BLaER1 (cell line): ENCODE results near the gene ZDHHC1.

Source experiments
- H3K27ac ChIP-seq: shearing (Covaris generic); formaldehyde crosslinking; 2 replicates; pipeline ENCODE4 v1.8.1; 2022
- H3K27me3 ChIP-seq: shearing (Covaris generic); formaldehyde crosslinking; 2 replicates; pipeline ENCODE4 v1.8.1; 2022
- H3K36me3 ChIP-seq: shearing (Covaris generic); formaldehyde crosslinking; 2 replicates; pipeline ENCODE4 v1.8.1; 2022
- H3K4me1 ChIP-seq: shearing (Covaris generic); formaldehyde crosslinking; 2 replicates; pipeline ENCODE4 v1.8.1; 2022
- H3K4me2 ChIP-seq: shearing (Covaris generic); formaldehyde crosslinking; 2 replicates; pipeline ENCODE4 v1.8.1; 2022
- H3K4me3 ChIP-seq: shearing (Covaris generic); formaldehyde crosslinking; 2 replicates; pipeline ENCODE4 v1.8.1; 2022
- H3K9ac ChIP-seq: shearing (Covaris generic); formaldehyde crosslinking; 2 replicates; pipeline ENCODE4 v1.8.1; 2022
- H3K9me3 ChIP-seq: shearing (Covaris generic); formaldehyde crosslinking; 2 replicates; pipeline ENCODE4 v1.8.1; 2022
- H4K20me1 ChIP-seq: shearing (Covaris generic); formaldehyde crosslinking; 2 replicates; pipeline ENCODE4 v1.8.1; 2022
- Cebpa-rat ChIP-seq: shearing (Covaris generic); IDR thresholded peaks from 2 replicates; pipeline ENCODE4 v1.8.1; 2022

ZDHHC1 gene

GRCh38 chr16:67442581-67443255 is 26.4 kb upstream of the ZDHHC1 start:
- Histone ChIP-seq H3K27me3 (no peaks in the 10 kb centered on the region), H3K4me2 (no peak overlapping the region), H3K27ac (no peak overlapping the region), H3K4me3 (no peak overlapping the region), H3K36me3 (peaks cover 97% of the 10 kb centered on the region), H3K4me1 (peaks cover 17% of the 10 kb centered on the region), H3K9ac (no peak overlapping the region), H3K9me3 (no peaks in the 10 kb centered on the region), H4K20me1 (peaks cover 94% of the 10 kb centered on the region)
- TF ChIP-seq Cebpa-rat: no peak

DNA sequence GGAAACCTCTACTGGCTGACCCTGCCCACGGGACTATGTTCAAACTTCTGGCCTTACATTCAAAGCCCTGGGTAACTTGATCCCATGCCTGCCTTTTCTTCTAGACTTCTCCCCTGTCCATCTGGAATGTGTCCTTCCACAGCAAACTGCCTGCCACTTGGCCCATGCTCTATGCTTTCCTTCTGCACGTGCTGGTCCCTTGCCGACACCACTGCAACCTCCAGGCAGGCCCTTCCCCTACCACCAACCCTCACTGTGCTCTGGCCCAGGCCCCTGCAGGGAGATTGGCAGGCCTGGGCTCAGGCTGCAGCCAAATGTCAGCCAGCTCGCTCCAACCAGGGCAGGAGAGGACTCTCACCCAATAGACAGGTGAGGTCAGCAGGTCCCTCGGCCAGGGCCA is 25.6 kb upstream of the ZDHHC1 start:
- Histone ChIP-seq H3K4me3 (no peak overlapping the region), H4K20me1 (peaks cover 94% of the 10 kb centered on the region), H3K36me3 (peaks cover 97% of the 10 kb centered on the region), H3K4me2 (no peak overlapping the region), H3K9me3 (no peaks in the 10 kb centered on the region), H3K27me3 (no peaks in the 10 kb centered on the region), H3K9ac (no peak overlapping the region), H3K27ac (no peak overlapping the region), H3K4me1 (peaks cover 17% of the 10 kb centered on the region)
- TF ChIP-seq Cebpa-rat: no peak

DNA sequence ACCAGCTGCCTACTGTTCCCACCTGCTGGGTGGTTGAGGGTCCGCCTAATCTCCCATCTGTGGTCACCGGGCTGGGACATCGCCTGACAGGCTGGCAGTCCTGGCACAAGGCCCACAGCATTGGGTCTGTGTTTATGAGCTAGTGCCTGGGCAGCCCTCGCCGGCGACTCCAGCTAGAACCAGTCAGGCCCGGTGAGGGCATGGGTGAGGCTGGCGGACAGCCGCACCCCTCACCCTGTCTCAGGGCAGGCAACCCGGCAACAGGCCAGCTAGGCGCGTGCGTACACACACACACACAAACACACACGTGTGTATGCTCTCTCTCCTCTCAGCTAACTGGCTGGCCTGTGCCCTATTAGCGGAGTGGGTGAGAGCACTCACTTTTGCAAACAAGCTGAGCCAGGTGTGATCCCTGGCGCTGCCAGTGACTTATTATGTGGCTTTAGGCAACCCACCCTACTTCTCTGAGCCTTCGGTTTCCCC is 25.0 kb upstream of the ZDHHC1 start:
- no peaks in the 10 kb centered on the region for H3K9me3 ChIP-seq
- peak overlapping the region; percentile 48 for H3K4me2 ChIP-seq
- no peak for TF ChIP-seq Cebpa-rat
- H4K20me1 ChIP-seq: peaks cover 88% of the 10 kb centered on the region
- no peak overlapping the region for H3K9ac ChIP-seq
- H3K36me3 ChIP-seq: peaks cover 97% of the 10 kb centered on the region
- no peak overlapping the region for H3K27ac ChIP-seq
- no peaks in the 10 kb centered on the region for H3K27me3 ChIP-seq
- H3K4me3 ChIP-seq: no peak overlapping the region
- peaks cover 17% of the 10 kb centered on the region for H3K4me1 ChIP-seq

DNA sequence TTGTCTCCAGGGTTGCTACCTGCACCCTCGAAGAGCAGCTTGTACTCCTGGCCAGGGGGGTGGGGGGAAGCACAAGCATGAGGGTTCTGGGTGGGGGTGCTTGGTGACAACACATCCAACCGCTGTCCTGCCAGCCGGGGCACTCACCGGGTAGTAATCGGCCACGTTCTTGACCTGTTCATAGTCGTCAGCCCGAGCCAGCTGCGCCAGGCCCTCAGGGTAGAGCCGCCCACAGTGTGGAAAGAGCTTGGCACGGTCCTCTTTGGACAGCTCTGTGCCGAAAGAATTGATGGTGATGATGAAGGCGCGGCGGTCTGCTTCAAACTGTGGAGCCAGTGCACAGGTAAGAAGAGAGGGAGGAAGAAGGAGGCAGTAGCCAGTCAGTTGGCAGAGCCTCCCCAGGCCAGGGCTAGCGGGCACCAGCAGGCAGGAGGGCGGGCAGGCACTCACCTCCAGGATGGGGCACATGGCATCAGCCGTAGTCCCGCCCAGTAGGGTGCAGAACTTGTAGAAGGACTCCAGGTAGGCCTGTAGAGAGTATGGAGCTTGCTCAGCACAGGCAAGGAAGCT is 22.6 kb upstream of the ZDHHC1 start:
- no peaks in the 10 kb centered on the region for H3K9me3 ChIP-seq

GRCh38 chr16:67438098-67438791 is 22.0 kb upstream of the ZDHHC1 start:
- Histone ChIP-seq H3K9ac (no peak overlapping the region), H3K4me2 (no peak overlapping the region), H3K27ac (no peak overlapping the region), H3K4me1 (peaks cover 35% of the 10 kb centered on the region), H3K27me3 (peaks cover 4% of the 10 kb centered on the region), H3K4me3 (no peak overlapping the region), H3K9me3 (no peaks in the 10 kb centered on the region), H3K36me3 (peaks cover 68% of the 10 kb centered on the region), H4K20me1 (peaks cover 67% of the 10 kb centered on the region)
- no peak for TF ChIP-seq Cebpa-rat

More for the DNA sequence above, 22.6 kb upstream of the ZDHHC1 start:
- no peak for TF ChIP-seq Cebpa-rat
- peaks cover 74% of the 10 kb centered on the region for H3K36me3 ChIP-seq
- no peaks in the 10 kb centered on the region for H3K27me3 ChIP-seq
- no peak overlapping the region for H3K9ac ChIP-seq
- peaks cover 35% of the 10 kb centered on the region for H3K4me1 ChIP-seq
- peaks cover 73% of the 10 kb centered on the region for H4K20me1 ChIP-seq
- H3K4me2 ChIP-seq: no peak overlapping the region
- H3K27ac ChIP-seq: no peak overlapping the region
- no peak overlapping the region for H3K4me3 ChIP-seq

DNA sequence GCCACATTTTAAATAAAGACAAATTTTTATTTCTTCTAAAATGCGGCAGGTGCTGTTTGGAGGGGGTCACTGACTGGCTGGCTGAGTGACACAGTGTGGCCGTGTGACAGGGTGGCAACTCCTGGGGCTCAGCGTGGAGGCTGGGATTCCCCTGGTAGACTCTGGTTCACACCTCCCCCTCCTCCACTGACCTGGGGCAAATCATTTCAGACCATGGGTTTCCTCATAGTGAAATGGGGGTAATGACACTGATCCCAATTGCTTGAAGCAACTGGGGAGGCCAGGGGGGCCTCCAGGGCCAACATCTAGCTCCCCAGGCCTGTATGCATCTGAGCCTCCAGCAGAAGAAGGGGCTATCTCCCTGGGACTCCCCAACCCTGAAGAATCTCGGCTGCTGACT is 21.2 kb upstream of the ZDHHC1 start:
- no peak for TF ChIP-seq Cebpa-rat
- Histone ChIP-seq H3K27ac (no peak overlapping the region), H3K4me2 (no peak overlapping the region), H3K27me3 (peaks cover 11% of the 10 kb centered on the region), H3K4me1 (peaks cover 35% of the 10 kb centered on the region), H3K36me3 (peaks cover 60% of the 10 kb centered on the region), H3K4me3 (no peak overlapping the region), H4K20me1 (peaks cover 67% of the 10 kb centered on the region), H3K9ac (no peak overlapping the region), H3K9me3 (no peaks in the 10 kb centered on the region)

DNA sequence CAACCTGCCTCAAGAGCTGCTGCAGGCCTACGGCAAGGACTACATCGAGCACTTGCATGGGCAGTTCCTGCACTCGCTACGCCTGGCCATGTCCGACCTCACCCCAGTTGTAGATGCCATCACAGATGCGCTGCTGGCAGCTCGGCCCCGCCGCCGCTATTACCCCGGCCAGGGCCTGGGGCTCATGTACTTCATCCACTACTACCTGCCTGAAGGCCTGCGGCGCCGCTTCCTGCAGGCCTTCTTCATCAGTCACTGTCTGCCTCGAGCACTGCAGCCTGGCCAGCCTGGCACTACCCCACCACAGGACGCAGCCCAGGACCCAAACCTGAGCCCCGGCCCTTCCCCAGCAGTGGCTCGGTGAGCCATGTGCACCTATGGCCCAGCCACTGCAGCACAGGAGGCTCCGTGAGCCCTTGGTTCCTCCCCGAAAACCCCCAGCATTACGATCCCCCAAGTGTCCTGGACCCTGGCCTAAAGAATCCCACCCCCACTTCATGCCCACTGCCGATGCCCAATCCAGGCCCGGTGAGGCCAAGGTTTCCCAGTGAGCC is 20.4 kb upstream of the ZDHHC1 start:
- Histone ChIP-seq H3K27me3 (peaks cover 19% of the 10 kb centered on the region), H3K9me3 (no peaks in the 10 kb centered on the region), H3K4me2 (no peak overlapping the region), H3K4me3 (no peak overlapping the region), H3K27ac (no peak overlapping the region), H3K36me3 (peaks cover 52% of the 10 kb centered on the region), H4K20me1 (peaks cover 62% of the 10 kb centered on the region), H3K9ac (no peak overlapping the region), H3K4me1 (peaks cover 31% of the 10 kb centered on the region)
- no peak for TF ChIP-seq Cebpa-rat

DNA sequence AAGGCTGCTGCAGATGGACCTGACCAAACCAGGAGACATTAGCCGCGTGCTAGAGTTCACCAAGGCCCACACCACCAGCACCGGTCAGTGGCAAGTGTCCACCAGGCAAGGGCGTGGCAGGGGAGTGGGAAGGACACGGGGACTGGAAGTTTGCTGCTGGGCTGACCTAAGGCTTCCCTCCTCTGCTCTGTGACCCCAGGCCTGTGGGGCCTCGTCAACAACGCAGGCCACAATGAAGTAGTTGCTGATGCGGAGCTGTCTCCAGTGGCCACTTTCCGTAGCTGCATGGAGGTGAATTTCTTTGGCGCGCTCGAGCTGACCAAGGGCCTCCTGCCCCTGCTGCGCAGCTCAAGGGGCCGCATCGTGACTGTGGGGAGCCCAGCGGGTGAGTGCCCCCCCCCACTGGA is 19.5 kb upstream of the ZDHHC1 start:
- no peak overlapping the region for H3K9ac ChIP-seq
- TF ChIP-seq Cebpa-rat: no peak
- no peaks in the 10 kb centered on the region for H3K9me3 ChIP-seq
- H3K36me3 ChIP-seq: peaks cover 44% of the 10 kb centered on the region
- no peak overlapping the region for H3K27ac ChIP-seq
- peaks cover 28% of the 10 kb centered on the region for H3K4me1 ChIP-seq
- no peak overlapping the region for H3K4me3 ChIP-seq
- peaks cover 58% of the 10 kb centered on the region for H4K20me1 ChIP-seq
- H3K27me3 ChIP-seq: peaks cover 27% of the 10 kb centered on the region
- peak overlapping the region; percentile 42 for H3K4me2 ChIP-seq

DNA sequence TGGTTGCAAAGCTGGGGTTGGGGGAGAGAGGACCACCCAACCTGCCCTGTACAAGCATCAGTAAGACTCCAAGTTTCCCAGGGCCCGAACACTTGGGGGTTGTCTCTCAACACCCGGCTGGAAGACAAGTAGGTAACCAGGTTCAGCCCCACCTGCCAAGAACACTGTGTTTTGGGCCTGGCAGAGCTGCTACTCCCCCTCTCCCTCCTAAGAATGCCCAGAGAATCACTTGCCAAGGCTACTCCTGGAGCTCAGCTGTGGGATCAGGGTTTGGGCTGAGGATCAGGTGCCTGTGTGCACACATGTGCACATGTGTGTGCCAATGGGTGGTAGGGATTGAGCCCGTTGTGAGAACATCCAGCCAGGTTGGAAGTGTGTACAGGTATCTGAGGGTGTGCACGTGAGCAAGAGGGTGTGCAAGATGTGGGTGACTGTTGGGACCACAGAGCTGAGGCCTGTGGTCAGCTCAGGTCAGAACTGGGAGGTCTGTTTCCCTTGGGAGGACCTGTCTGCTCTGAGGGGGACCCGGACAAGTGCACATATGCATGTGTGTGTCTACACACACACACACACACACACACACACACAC is 16.9 kb upstream of the ZDHHC1 start:
- H3K9me3 ChIP-seq: no peaks in the 10 kb centered on the region
- H3K4me2 ChIP-seq: no peak overlapping the region
- no peak overlapping the region for H3K4me3 ChIP-seq
- H3K27me3 ChIP-seq: peaks cover 52% of the 10 kb centered on the region
- peaks cover 24% of the 10 kb centered on the region for H3K4me1 ChIP-seq
- peaks cover 62% of the 10 kb centered on the region for H4K20me1 ChIP-seq
- H3K9ac ChIP-seq: no peak overlapping the region
- no peak overlapping the region for H3K27ac ChIP-seq
- TF ChIP-seq Cebpa-rat: no peak
- peaks cover 19% of the 10 kb centered on the region for H3K36me3 ChIP-seq
